GM23248 (cell line): ENCODE data around the gene RNF224. TPM values are rescaled to one million over a fixed set of nuclear protein-coding genes. Genes with fewer than 3 reads are reported as not detected.

ENCODE experiments used
- DNase-seq: peaks from one replicate; pipeline ENCODE4 v3.0.0-alpha.2; 2015
- H2AFZ ChIP-seq: fragments of 200-600 bp; sonication (generic); 2 replicates; pipeline ENCODE4 v1.6.1; 2016; ENCODE audit warnings: antibody characterized with exemption
- H3F3A ChIP-seq: fragments of 200-600 bp; sonication (generic); 2 replicates; pipeline ENCODE4 v1.6.1; 2016; ENCODE audit warnings: mild to moderate bottlenecking, antibody characterized with exemption, mixed run types; ENCODE audit not compliant: insufficient read depth
- H3K27ac ChIP-seq: fragments of 200-600 bp; sonication (generic); 2 replicates; pipeline ENCODE4 v1.5.1; 2016; ENCODE audit warnings: mild to moderate bottlenecking
- H3K27me3 ChIP-seq: fragments of 200-600 bp; sonication (generic); replicated peaks from 2 replicates; pipeline ENCODE4 v1.6.1; 2016; ENCODE audit warnings: mild to moderate bottlenecking; ENCODE audit not compliant: insufficient read depth
- H3K36me3 ChIP-seq: fragments of 200-600 bp; sonication (generic); 2 replicates; pipeline ENCODE4 v1.6.1; 2016; ENCODE audit warnings: low read depth, mild to moderate bottlenecking
- H3K4me1 ChIP-seq: fragments of 200-600 bp; sonication (generic); 2 replicates; pipeline ENCODE4 v1.6.1; 2016; ENCODE audit warnings: mild to moderate bottlenecking; ENCODE audit not compliant: insufficient read depth
- H3K4me2 ChIP-seq: fragments of 200-600 bp; sonication (generic); one replicate; pipeline ENCODE4 v1.6.1; 2016; ENCODE audit warnings: mild to moderate bottlenecking; ENCODE audit not compliant: unreplicated experiment
- H3K4me3 ChIP-seq: fragments of 200-600 bp; sonication (generic); 2 replicates; pipeline ENCODE4 v1.5.1; 2016; ENCODE audit warnings: mild to moderate bottlenecking
- H3K79me2 ChIP-seq: fragments of 200-600 bp; sonication (generic); 2 replicates; pipeline ENCODE4 v1.6.1; 2016; ENCODE audit warnings: mild to moderate bottlenecking; ENCODE audit not compliant: insufficient read depth
- H3K9ac ChIP-seq: fragments of 200-600 bp; sonication (generic); 2 replicates; pipeline ENCODE4 v1.6.1; 2016; ENCODE audit warnings: mild to moderate bottlenecking
- H3K9me2 ChIP-seq: fragments of 200-600 bp; sonication (generic); 2 replicates; pipeline ENCODE4 v1.6.1; 2016; ENCODE audit warnings: mixed run types, mild to moderate bottlenecking, moderate library complexity; ENCODE audit not compliant: insufficient read depth
- H3K9me3 ChIP-seq: fragments of 200-600 bp; sonication (generic); one replicate; pipeline ENCODE4 v1.6.1; 2017; ENCODE audit warnings: low read depth
- H4K20me1 ChIP-seq: fragments of 200-600 bp; sonication (generic); 2 replicates; pipeline ENCODE4 v1.6.0; 2016; ENCODE audit not compliant: insufficient read depth
- EZH2 ChIP-seq: fragments of 200-600 bp; sonication (generic); IDR thresholded peaks from 2 replicates; pipeline ENCODE4 v1.6.1; 2018; ENCODE audit warnings: antibody characterized with exemption, mild to moderate bottlenecking; ENCODE audit not compliant: insufficient read depth, poor library complexity, severe bottlenecking
- EZH2phosphoT487 ChIP-seq: fragments of 200-600 bp; sonication (generic); IDR thresholded peaks from 2 replicates; pipeline ENCODE4 v1.6.1; 2018; ENCODE audit warnings: antibody characterized with exemption, moderate library complexity, mild to moderate bottlenecking, low read depth; ENCODE audit not compliant: insufficient read depth
- WGBS, 2 experiments: methylation state at CpG; one replicate each; pipeline ENCODE4 v1.1.6; 2015 to 2017; ENCODE audit warnings: low lambda C conversion rate in 2 of 2, low coverage in 1 of 2; ENCODE audit errors: missing lambda C conversion rate in 2 of 2; 5-methylcytosine and 5-hydroxymethylcytosine counted together
- in situ Hi-C: fragments of 300-500 bp; cut with MboI; formaldehyde crosslinking; loops from 2 replicates; pipeline ENCODE4 v1.15.0; 2020
- polyA plus RNA-seq: library from polyadenylated mRNA; unstranded; fragments of >200 nt; fragmentation: Nextera tagmentation; extraction: Ambion mirVana; gene quantifications from 2 replicates; pipeline ENCODE4 v1.2.1, GENCODE V29; 2016
- total RNA-seq: library from RNA; depleted of rRNA; stranded (reverse); fragments of >200 nt; shearing (Covaris generic); gene quantifications from 2 replicates; pipeline ENCODE4 v1.2.3, GENCODE V29; 2014

The RNF224 gene
- total and polyA plus RNA-seq, 2 experiments from 2014 or later = not detected

DNA sequence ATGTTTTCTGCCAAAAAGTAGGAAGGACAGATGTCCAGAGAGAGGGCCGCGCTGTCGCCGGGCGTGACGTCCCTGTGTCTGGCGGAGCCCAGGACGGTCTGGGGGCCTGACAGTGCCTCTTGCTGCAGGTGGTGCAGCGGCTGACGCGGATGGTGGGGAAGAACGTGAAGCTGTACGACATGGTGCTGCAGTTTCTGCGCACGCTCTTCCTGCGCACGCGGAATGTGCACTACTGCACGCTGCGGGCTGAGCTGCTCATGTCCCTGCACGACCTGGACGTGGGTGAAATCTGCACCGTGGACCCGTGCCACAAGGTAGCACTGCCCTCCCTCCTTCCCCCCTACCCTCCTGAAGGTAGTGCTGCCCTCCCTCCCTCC, 35.6 kb downstream of the RNF224 start:
- H3K27me3 ChIP-seq = no peaks in the 10 kb centered on the region
- H3K27ac ChIP-seq = no peak overlapping the region
- DNase-seq = no peak
- H3F3A ChIP-seq = no peaks in the 10 kb centered on the region
- H3K4me2 ChIP-seq = no peak overlapping the region
- TF ChIP-seq EZH2 (no peak), EZH2phosphoT487 (no peak)
- H3K9me2 ChIP-seq = no peaks in the 10 kb centered on the region
- H2AFZ ChIP-seq = no peak overlapping the region
- peaks cover 22% of the 10 kb centered on the region for H3K79me2 ChIP-seq
- H3K9ac ChIP-seq = no peak overlapping the region
- no peaks in the 10 kb centered on the region for H3K4me1 ChIP-seq
- H4K20me1 ChIP-seq = no peaks in the 10 kb centered on the region
- no peaks in the 10 kb centered on the region; the same call in 1 of the 2 replicates for H3K36me3 ChIP-seq
- no peaks in the 10 kb centered on the region for H3K9me3 ChIP-seq
- in situ Hi-C loops = no loop called here
- no peak overlapping the region for H3K4me3 ChIP-seq
- WGBS, 2 experiments = 94% methylated on average over 20 to 24 of the region's 24 CpGs

DNA sequence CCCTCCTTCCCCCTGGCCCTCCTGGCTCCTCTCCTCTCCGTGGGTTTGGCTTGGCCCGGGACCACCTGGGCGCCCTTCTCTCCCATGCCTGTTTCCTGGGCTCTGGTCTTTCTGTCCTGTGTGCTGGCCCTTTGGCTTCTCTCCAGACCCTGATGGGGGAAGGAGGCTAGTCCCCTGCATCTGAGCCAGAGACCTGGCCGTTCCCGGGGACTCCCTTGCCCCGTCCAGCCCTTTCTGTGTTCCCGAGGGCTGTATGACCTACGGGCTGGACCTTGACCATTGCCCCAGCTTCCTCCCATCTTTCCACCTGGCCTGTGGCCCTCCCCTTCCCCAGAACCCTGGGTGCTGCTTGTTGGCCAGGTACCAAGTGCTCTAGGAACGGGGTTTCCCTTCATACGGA, 36.2 kb downstream of the RNF224 start:
- no peaks in the 10 kb centered on the region; the same call in 1 of the 2 replicates for H3K36me3 ChIP-seq
- in situ Hi-C loops = no loop called here
- H3K9me2 ChIP-seq = no peaks in the 10 kb centered on the region
- no peak for DNase-seq
- H3K27me3 ChIP-seq = no peaks in the 10 kb centered on the region
- peaks cover 16% of the 10 kb centered on the region for H3K79me2 ChIP-seq
- no peak overlapping the region for H3K4me2 ChIP-seq
- H4K20me1 ChIP-seq = no peaks in the 10 kb centered on the region
- TF ChIP-seq EZH2 = no peak
- TF ChIP-seq EZH2phosphoT487 = no peak
- no peak overlapping the region for H3K27ac ChIP-seq
- H2AFZ ChIP-seq = no peak overlapping the region
- no peak overlapping the region for H3K4me3 ChIP-seq
- 75% methylated on average over 6 to 10 of the region's 10 CpGs for WGBS, 2 experiments
- no peaks in the 10 kb centered on the region for H3K9me3 ChIP-seq
- no peaks in the 10 kb centered on the region for H3K4me1 ChIP-seq
- no peak overlapping the region for H3K9ac ChIP-seq
- no peaks in the 10 kb centered on the region for H3F3A ChIP-seq

DNA sequence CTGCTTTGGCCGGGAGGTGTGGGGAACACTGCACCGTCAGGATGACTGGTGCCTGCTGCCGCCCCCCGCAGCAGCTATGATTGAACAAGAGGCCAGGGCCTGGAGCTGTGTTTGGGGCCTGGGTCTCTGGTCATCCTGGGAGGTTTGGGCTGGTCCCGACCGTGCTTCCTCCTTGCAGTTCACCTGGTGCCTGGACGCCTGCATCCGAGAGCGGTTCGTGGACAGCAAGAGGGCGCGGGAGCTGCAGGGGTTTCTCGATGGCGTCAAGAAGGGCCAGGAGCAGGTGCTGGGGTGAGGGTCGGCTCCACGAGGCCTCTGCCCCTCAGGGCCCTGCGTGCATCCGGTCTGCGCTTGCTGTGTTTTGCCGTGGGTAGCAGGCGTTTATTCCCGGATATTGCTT, 36.8 kb downstream of the RNF224 start:
- Histone ChIP-seq H3K9me3 (no peaks in the 10 kb centered on the region), H3K36me3 (no peaks in the 10 kb centered on the region; the same call in 1 of the 2 replicates), H3F3A (no peaks in the 10 kb centered on the region), H3K9ac (no peak overlapping the region), H3K27ac (no peak overlapping the region), H3K4me1 (no peaks in the 10 kb centered on the region), H3K4me3 (no peak overlapping the region), H2AFZ (no peak overlapping the region), H3K27me3 (no peaks in the 10 kb centered on the region), H3K4me2 (no peak overlapping the region), H3K79me2 (peaks cover 10% of the 10 kb centered on the region; the same call in 1 of the 2 replicates), H4K20me1 (no peaks in the 10 kb centered on the region), H3K9me2 (no peaks in the 10 kb centered on the region)
- TF ChIP-seq EZH2 = no peak
- in situ Hi-C loops = no loop called here
- no peak for DNase-seq
- 93 to 96% methylated on average over 22 of the region's 22 CpGs for WGBS, 2 experiments

DNA sequence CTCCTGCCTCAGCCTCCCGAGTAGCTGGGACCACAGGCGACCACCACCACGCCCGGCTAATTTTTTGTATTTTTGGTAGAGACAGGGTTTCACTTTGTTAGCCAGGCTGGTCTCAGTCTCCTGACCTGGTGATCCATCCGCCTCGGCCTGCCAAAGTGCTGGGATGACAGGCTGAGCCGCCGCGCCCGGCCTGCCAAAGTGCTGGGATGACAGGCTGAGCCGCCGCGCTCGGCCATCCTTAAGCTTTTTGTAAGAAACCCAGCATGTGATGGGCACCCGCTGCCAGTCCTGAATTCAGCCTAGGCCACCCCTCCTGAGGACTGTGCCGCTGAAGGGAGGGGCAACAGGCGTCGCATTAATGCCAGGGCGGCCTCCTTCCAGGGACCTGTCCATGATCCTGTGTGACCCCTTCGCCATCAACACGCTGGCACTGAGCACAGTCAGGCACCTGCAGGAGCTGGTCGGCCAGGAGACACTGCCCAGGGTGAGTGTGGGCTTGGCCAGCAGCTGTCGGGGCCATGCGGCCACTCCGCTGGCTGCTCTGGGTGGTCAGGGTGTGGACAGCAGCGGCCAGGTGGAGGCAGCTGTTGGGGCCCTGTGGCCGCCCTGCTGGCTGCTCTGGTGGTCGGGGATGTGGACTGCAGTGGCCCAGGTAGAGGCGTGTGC, 38.3 kb downstream of the RNF224 start:
- Histone ChIP-seq H3K9ac (no peak overlapping the region), H3K4me2 (no peak overlapping the region), H4K20me1 (no peaks in the 10 kb centered on the region), H3F3A (no peaks in the 10 kb centered on the region), H3K4me1 (no peaks in the 10 kb centered on the region), H3K9me3 (no peaks in the 10 kb centered on the region), H2AFZ (no peak overlapping the region), H3K79me2 (0 out of 2 replicates have a peak, but pooled peaks cover 7% of the 10 kb centered on the region), H3K36me3 (no peaks in the 10 kb centered on the region; the same call in 1 of the 2 replicates), H3K9me2 (no peaks in the 10 kb centered on the region), H3K4me3 (no peak overlapping the region), H3K27ac (no peak overlapping the region), H3K27me3 (no peaks in the 10 kb centered on the region)
- no peak for DNase-seq
- TF ChIP-seq EZH2 (no peak), EZH2phosphoT487 (no peak)
- in situ Hi-C loops = no loop called here
- 95 to 97% methylated on average over 27 to 29 of the region's 29 CpGs for WGBS, 2 experiments
